ENCODE measurements around the gene TRIO. TPM values are rescaled to one million over a fixed set of nuclear protein-coding genes. Genes with fewer than 3 reads are reported as not detected.

Gene TRIO
- total RNA-seq, 4 donors from 2014 or later = 21.2 to 105 (median 47.6) TPM

DNA sequence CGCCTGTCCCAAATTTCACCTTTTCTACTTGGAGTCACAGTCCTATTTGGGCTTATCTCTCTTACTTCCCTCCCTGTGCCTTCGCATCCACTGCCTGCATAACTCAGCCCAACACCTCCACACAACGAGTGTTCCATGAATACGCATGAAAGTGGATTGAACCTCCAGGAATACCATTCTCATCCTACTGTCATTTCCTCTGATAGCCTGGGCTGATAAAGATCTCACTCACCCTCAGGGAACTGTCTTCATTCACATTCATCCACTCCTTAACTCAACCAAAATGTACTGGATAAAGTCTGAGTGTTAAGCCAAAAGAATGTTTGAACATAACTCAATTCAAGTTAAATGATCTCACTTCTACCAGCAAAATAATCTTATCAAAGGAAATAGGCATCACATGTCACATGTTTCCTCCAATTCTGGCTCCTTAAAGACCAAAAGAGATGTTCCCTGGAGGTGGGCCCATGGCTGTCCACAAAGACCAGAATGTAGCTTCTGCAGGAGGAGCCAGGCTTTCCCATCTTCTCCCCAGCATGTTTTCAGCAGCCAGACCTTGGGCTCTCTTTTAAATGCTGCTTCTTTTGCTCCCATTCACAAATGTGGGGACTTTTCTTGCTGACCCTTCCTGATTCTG is 28.4 kb upstream of the TRIO start:
- Histone ChIP-seq H3K27me3 (peaks cover 0 to 6% (median 0%) of the 10 kb centered on the region in 4 donors), H3K27ac (no peak overlapping the region), H3K4me3 (no peak overlapping the region), H3K36me3 (no peaks in the 10 kb centered on the region), H3K4me1 (peaks cover 0 to 7% (median 0%) of the 10 kb centered on the region in 3 donors), H3K9me3 (no peaks in the 10 kb centered on the region)
- DNase-seq = no peak
- intact Hi-C loops (cut with DNase I) = loop anchor here (10.0 kb wide), 1 partner anchor 250 kb away; no protein-coding TSS in a partner anchor
- WGBS, 2 donors = 81 to 87% methylated on average over 4 of the region's 4 CpGs
- TF ChIP-seq, protein P1, sequence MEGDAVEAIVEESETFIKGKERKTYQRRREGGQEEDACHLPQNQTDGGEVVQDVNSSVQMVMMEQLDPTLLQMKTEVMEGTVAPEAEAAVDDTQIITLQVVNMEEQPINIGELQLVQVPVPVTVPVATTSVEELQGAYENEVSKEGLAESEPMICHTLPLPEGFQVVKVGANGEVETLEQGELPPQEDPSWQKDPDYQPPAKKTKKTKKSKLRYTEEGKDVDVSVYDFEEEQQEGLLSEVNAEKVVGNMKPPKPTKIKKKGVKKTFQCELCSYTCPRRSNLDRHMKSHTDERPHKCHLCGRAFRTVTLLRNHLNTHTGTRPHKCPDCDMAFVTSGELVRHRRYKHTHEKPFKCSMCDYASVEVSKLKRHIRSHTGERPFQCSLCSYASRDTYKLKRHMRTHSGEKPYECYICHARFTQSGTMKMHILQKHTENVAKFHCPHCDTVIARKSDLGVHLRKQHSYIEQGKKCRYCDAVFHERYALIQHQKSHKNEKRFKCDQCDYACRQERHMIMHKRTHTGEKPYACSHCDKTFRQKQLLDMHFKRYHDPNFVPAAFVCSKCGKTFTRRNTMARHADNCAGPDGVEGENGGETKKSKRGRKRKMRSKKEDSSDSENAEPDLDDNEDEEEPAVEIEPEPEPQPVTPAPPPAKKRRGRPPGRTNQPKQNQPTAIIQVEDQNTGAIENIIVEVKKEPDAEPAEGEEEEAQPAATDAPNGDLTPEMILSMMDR (IDR thresholded peaks at IDR 0.05) = no peak
- TF ChIP-seq POLR2A (IDR thresholded peaks at IDR 0.05) = no peak

DNA sequence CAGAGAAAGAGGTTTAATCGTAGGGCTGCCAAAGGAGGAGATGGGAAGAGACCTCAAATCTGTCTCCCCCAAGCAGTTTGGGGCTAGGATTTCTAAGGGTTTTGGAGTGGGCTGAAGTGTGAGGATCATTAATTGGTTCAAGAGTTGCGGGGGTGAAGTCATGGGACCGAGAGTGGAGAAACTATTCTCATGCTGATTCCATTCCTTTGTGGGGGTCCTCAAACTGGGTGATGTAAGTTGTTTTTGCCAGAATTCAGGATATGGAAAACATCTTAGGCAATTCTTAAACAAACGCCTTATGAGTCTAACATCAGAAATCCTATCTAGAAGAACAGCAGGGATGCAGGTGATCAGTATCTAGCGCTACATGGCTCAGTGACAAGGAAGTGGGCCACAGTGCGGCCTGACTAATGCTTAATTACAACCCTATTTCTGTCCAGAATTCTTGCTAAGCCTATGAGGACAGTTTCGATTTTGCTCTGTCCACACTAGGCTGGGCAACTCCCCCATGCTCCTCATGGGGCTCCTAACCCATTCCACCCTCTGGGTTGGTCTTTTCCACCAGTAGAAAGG is 27.7 kb upstream of the TRIO start:
- peaks cover 0 to 7% (median 0%) of the 10 kb centered on the region in 3 donors for H3K4me1 ChIP-seq
- peaks cover 0 to 6% (median 0%) of the 10 kb centered on the region in 4 donors for H3K27me3 ChIP-seq
- H3K36me3 ChIP-seq = no peaks in the 10 kb centered on the region
- no peak for TF ChIP-seq POLR2A (IDR thresholded peaks at IDR 0.05)
- TF ChIP-seq, protein P1 (IDR thresholded peaks at IDR 0.05) = no peak
- H3K27ac ChIP-seq = no peak overlapping the region
- no peak for DNase-seq
- H3K4me3 ChIP-seq = no peak overlapping the region
- no peaks in the 10 kb centered on the region for H3K9me3 ChIP-seq
- intact Hi-C loops (cut with DNase I) = loop anchor here (10.0 kb wide), 1 partner anchor 249 kb away; no protein-coding TSS in a partner anchor
- 87 to 94% methylated on average over 7 of the region's 7 CpGs for WGBS, 2 donors

DNA sequence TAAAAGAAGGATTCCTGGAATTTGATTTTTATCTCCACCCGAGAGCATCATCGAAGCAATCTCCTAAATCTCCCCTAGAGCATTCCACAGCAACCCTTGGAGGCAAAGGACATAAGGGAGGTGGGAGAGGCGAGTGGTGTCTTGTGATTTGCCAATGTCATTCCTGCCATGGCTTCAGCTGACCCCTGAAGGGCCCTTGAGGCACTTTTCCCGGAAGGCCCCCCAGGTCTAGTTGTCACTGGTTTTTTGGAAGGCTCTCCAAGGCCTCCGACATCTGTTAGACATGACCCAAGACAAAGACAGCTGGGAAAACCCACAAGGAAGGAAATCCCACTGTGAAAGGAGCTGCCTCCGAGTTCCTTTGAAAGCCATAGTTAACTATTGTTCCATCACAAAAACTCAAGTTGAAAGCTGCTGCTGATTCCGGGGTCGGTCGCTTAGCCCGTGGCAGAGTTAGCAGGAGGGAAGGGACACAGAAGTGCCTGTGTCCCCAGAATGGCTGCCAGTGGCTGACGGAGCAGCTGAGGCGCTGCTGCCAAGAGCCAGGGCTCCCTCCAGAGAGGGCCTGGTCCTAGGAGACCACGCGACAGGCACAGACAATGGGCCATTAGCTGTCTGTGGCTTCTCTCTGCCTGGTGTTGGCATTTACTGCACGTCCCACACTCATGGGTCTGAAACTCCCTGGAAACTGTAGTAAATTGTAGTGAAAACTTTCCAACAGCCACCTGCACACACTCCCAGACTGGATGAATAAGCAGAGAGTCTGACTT is 24.4 kb upstream of the TRIO start:
- no peak overlapping the region for H3K27ac ChIP-seq
- H3K9me3 ChIP-seq = no peaks in the 10 kb centered on the region
- intact Hi-C loops (cut with DNase I) = loop anchor here (10.0 kb wide), 1 partner anchor 246 kb away; no protein-coding TSS in a partner anchor
- no peak overlapping the region for H3K4me3 ChIP-seq
- 59 to 65% methylated on average over 9 to 13 of the region's 15 CpGs for WGBS, 2 donors
- DNase-seq = no peak
- peaks cover 0 to 5% (median 0%) of the 10 kb centered on the region in 3 donors for H3K4me1 ChIP-seq
- peaks cover 0 to 6% (median 0%) of the 10 kb centered on the region in 4 donors for H3K27me3 ChIP-seq
- TF ChIP-seq POLR2A (IDR thresholded peaks at IDR 0.05) = no peak
- TF ChIP-seq, protein P1 (IDR thresholded peaks at IDR 0.05) = no peak
- no peaks in the 10 kb centered on the region for H3K36me3 ChIP-seq

DNA sequence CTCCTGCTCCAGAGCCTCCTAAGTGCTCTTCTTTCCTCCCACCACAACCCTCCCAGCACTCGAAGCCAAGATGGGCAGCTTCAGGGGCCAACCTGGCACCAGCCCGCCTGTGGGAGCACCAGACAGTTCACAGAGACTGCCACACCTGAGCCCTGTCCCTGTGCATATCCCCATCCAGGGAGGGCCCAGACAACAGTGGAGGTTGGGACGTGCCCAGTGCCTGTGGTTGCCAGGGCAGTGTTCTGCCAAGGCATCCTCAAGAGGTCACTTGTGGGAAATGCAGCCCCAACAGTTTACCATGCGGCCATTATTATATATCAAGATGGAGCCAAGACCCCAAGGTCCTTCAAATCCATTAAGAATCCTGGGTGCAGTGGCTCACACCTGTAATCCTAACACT is 23.0 kb upstream of the TRIO start:
- Histone ChIP-seq H3K9me3 (no peaks in the 10 kb centered on the region), H3K36me3 (no peaks in the 10 kb centered on the region), H3K4me1 (no peaks in the 10 kb centered on the region), H3K4me3 (no peak overlapping the region), H3K27ac (no peak overlapping the region), H3K27me3 (peaks cover 0 to 6% (median 0%) of the 10 kb centered on the region in 4 donors)
- intact Hi-C loops (cut with DNase I) = no loop called here
- 80 to 90% methylated on average over 1 to 2 of the region's 4 CpGs for WGBS, 2 donors
- no peak for DNase-seq
- no peak for TF ChIP-seq POLR2A (IDR thresholded peaks at IDR 0.05)
- TF ChIP-seq, protein P1 (IDR thresholded peaks at IDR 0.05) = no peak

DNA sequence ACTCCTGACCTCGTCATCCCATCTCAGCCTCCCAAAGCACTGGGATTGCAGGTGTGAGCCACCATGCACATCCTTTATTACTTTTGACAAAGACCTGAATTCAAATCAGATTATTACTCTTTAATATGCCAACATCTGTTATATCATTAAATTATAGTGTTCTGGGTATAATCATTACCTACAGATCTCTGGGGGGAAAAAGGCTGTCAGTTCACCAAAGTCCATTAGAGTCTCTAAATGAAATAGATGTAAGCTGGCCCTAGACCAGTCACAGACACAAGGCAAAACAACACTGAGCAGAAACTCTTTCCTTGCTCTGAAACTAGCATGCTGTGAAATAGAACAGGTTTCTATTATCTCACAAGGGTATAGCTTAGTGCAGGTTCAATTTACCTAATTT is 21.6 kb upstream of the TRIO start:
- intact Hi-C loops (cut with DNase I) = no loop called here
- Histone ChIP-seq H3K27me3 (peaks cover 0 to 6% (median 0%) of the 10 kb centered on the region in 4 donors), H3K9me3 (no peaks in the 10 kb centered on the region), H3K27ac (no peak overlapping the region), H3K4me3 (no peak overlapping the region), H3K36me3 (no peaks in the 10 kb centered on the region), H3K4me1 (no peaks in the 10 kb centered on the region)
- TF ChIP-seq, protein P1 (IDR thresholded peaks at IDR 0.05) = no peak
- no peak for TF ChIP-seq POLR2A (IDR thresholded peaks at IDR 0.05)
- no peak for DNase-seq
- 76 to 100% methylated on average over 1 of the region's 1 CpG for WGBS, 2 donors
